Mesothelial cell of epicardium (in vitro differentiated cells): ENCODE measurements around the gene DLEC1. TPM values are rescaled to one million over a fixed set of nuclear protein-coding genes. Genes with fewer than 3 reads are reported as not detected.
"Not testable (repeated sequence)": the region's sequence is repeated elsewhere in the genome, so short reads cannot be mapped to it uniquely, and the experiment has no call there.

ENCODE experiments used
- DNase-seq, 2 experiments: peaks; one replicate each; pipeline ENCODE4 v3.0.0; 2021; ENCODE audit warnings: low spot score in 2 of 2; ENCODE audit not compliant: unreplicated experiment in 2 of 2
- H3K27ac Mint-ChIP-seq: 2 replicates; pipeline ENCODE4 v1.8.0; 2021; ENCODE audit warnings: mixed read lengths
- H3K27me3 Mint-ChIP-seq: 2 replicates; pipeline ENCODE4 v1.8.0; 2021; ENCODE audit warnings: low read depth, mixed read lengths
- H3K36me3 Mint-ChIP-seq: 2 replicates; pipeline ENCODE4 v1.8.0; 2021; ENCODE audit warnings: mixed read lengths
- H3K4me1 Mint-ChIP-seq: 2 replicates; pipeline ENCODE4 v1.8.0; 2021; ENCODE audit warnings: mixed read lengths
- H3K4me3 Mint-ChIP-seq: 2 replicates; pipeline ENCODE4 v1.8.0; 2021; ENCODE audit warnings: mild to moderate bottlenecking, moderate library complexity, mixed read lengths
- H3K9me3 Mint-ChIP-seq: 2 replicates; pipeline ENCODE4 v1.8.0; 2021; ENCODE audit warnings: mixed read lengths
- total RNA-seq: library from RNA; stranded (reverse); gene quantifications from 3 replicates; pipeline ENCODE4 v1.2.1, GENCODE V29; 2021
- TF ChIP-seq, protein P1 (sequence below): fragments of 200-600 bp; sonication (generic); IDR thresholded peaks from one replicate; pipeline ENCODE4 v1.5.0; 2021; ENCODE audit warnings: antibody characterized with exemption; ENCODE audit not compliant: unreplicated experiment

The DLEC1 gene
- total RNA-seq, 1 donor from 2014 or later: 1.4 TPM

DNA sequence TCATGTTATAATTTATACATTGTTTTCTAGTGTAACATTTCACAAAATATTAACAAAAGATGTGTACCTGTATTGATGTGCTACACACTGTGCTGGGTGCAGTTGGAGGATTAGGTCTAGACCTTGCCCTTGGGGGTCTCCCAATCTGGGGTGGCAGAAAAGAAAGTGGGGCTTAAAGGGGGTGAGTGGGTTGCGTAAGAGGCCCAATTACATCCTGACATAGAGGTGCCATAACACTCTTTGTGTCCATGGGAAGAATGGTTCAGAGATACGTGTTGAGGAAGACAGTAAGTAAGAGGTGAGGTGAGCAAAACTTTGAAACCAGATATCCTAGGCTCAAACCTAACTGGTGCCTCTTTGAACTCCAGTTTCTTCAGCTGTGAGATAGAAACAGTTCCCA is 31.0 kb downstream of the DLEC1 start:
- Mint-ChIP-seq H3K27ac (no peak overlapping the region), H3K36me3 (no peaks in the 10 kb centered on the region), H3K9me3 (peaks cover 6% of the 10 kb centered on the region), H3K27me3 (peaks cover 18% of the 10 kb centered on the region), H3K4me1 (no peaks in the 10 kb centered on the region), H3K4me3 (no peak overlapping the region)
- no peak for DNase-seq
- TF ChIP-seq, protein P1, sequence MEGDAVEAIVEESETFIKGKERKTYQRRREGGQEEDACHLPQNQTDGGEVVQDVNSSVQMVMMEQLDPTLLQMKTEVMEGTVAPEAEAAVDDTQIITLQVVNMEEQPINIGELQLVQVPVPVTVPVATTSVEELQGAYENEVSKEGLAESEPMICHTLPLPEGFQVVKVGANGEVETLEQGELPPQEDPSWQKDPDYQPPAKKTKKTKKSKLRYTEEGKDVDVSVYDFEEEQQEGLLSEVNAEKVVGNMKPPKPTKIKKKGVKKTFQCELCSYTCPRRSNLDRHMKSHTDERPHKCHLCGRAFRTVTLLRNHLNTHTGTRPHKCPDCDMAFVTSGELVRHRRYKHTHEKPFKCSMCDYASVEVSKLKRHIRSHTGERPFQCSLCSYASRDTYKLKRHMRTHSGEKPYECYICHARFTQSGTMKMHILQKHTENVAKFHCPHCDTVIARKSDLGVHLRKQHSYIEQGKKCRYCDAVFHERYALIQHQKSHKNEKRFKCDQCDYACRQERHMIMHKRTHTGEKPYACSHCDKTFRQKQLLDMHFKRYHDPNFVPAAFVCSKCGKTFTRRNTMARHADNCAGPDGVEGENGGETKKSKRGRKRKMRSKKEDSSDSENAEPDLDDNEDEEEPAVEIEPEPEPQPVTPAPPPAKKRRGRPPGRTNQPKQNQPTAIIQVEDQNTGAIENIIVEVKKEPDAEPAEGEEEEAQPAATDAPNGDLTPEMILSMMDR: no peak

- not testable (repeated sequence) for DNase-seq, H3K27me3 Mint-ChIP-seq, H3K36me3 Mint-ChIP-seq, H3K9me3 Mint-ChIP-seq, H3K27ac Mint-ChIP-seq, H3K4me3 Mint-ChIP-seq, H3K4me1 Mint-ChIP-seq
These were observed 38.1 kb downstream of the DLEC1 start for GRCh38 chr3:38077073-38077472.

DNA sequence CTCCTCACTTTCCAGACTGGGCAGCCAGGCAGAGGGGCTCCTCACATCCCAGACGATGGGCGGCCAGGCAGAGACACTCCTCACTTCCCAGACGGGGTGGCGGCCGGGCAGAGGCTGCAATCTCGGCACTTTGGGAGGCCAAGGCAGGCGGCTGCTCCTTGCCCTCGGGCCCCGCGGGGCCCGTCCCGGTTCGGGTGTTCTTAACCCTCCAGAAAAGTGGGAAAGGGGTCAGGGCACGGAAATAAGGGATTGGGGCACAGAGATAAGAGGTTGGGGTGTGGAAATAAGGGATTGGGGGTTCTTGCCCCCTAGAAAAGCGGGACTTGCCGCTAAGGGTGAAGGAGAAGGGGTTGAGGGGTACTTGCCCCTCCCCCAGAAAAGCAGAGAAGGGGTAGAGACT is 43.3 kb downstream of the DLEC1 start:
- not testable (repeated sequence) for DNase-seq, H3K36me3 Mint-ChIP-seq, H3K4me3 Mint-ChIP-seq, H3K27me3 Mint-ChIP-seq, H3K4me1 Mint-ChIP-seq, H3K27ac Mint-ChIP-seq
- H3K9me3 Mint-ChIP-seq: peaks cover 13% of the 10 kb centered on the region

- H3K4me1 Mint-ChIP-seq, H3K27me3 Mint-ChIP-seq, H3K4me3 Mint-ChIP-seq, H3K27ac Mint-ChIP-seq, DNase-seq, H3K36me3 Mint-ChIP-seq: not testable (repeated sequence)
- peaks cover 13% of the 10 kb centered on the region for H3K9me3 Mint-ChIP-seq
These were observed 44.2 kb downstream of the DLEC1 start for GRCh38 chr3:38083254-38083653.

DNA sequence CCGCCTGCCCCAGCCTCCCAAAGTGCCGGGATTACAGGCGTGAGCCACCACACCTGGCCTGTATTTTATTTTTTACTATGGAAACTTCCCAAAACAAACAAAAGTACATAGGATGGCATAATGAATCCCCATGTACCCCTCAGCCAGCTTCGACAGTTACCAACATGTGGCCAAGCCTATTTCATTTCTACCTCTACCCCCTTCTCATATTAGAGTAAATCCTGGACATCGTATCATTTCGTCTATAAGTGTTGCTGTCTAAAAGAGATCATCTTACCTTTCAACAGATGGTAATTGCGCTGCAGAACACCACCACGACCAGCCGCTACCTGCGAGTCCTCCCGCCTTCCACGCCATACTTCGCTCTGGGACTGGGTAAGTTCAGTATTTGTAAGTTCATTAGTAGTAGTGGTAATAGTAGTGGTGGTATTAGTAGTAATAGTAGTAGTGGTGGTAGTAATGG is 44.9 kb downstream of the DLEC1 start:
- peaks cover 13% of the 10 kb centered on the region for H3K9me3 Mint-ChIP-seq
- H3K4me3 Mint-ChIP-seq: no peak overlapping the region
- H3K36me3 Mint-ChIP-seq: peaks cover 9% of the 10 kb centered on the region
- no peaks in the 10 kb centered on the region for H3K4me1 Mint-ChIP-seq
- no peak overlapping the region for H3K27ac Mint-ChIP-seq
- no peak for DNase-seq
- no peaks in the 10 kb centered on the region for H3K27me3 Mint-ChIP-seq
- TF ChIP-seq, protein P1: no peak

DNA sequence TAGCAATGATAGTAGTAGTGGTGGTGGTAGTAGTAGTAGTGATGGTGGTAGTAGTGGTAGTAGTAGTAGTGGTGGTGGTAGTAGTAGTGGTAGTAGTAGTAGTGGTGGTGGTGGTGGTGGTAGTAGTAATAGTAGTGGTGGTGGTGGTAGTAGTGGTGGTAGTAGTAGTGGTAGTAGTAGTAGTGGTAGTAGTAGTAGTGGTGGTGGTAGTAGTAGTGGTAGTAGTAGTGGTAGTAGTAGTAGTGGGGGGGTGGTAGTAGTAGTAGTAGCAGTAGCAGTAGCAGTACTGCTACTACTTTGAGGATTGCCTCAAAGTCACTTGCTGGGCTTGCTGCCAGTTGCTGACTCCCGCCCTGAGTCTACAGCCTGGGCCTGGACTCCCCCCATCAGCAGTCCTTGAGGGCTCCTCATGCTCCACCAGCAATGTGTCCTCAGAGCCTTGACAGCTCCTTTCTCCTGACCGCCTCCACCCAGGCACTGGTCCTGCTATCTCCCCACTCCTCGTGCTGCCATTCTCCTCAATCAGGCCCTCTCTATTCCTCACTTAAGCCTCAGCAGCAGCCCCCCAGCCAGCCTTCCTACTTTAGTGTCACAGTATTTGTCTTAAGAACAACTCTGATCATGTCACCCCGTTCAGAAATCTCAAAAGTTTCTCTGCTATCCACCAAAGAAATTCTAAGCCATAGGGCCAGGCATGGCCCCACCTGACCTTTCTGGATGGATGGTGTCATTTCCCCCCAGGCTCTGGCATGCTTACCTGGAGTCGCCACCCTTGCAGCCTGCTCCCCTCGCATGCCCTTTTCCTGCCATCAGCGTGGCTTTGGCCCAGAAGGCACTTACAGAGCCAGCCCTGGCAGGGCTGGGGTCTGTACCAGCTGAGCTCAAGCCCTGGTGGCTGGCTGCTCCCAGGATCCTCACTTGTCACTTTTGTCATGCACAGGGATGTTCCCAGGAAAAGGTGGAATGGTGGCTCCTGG is 45.6 kb downstream of the DLEC1 start:
- Mint-ChIP-seq H3K27ac (peak overlapping the region; percentile 47), H3K4me3 (no peak overlapping the region)

More for the DNA sequence above, 45.6 kb downstream of the DLEC1 start:
- TF ChIP-seq, protein P1: no peak
- peaks cover 13% of the 10 kb centered on the region for H3K9me3 Mint-ChIP-seq
- H3K4me1 Mint-ChIP-seq: no peaks in the 10 kb centered on the region
- no peaks in the 10 kb centered on the region for H3K27me3 Mint-ChIP-seq
- DNase-seq: no peak
- H3K36me3 Mint-ChIP-seq: peaks cover 9% of the 10 kb centered on the region
